Measurements from ENCODE around the gene GNPDA1. TPM values are rescaled to one million over a fixed set of nuclear protein-coding genes. Genes with fewer than 3 reads are reported as not detected.
"Not testable (repeated sequence)": the region's sequence is repeated elsewhere in the genome, so short reads cannot be mapped to it uniquely, and the experiment has no call there.

Gene GNPDA1
- total and polyA plus RNA-seq, 2 of the 8 experiments (the other 6 are each of a cell fraction or from before 2014, with no cell fraction given), result 33.0 to 94.3 TPM

- H3K14ac ChIP-seq (ENCODE audit: insufficient read length); H3K23ac ChIP-seq (ENCODE audit: insufficient read length); H4K8ac ChIP-seq (ENCODE audit: extremely low read depth, insufficient read depth, low read length); H4K5ac ChIP-seq (ENCODE audit: insufficient read length, low read depth, low read length); H2BK15ac ChIP-seq (ENCODE audit: low read length); H2BK20ac ChIP-seq (ENCODE audit: low read length); H3K27me3 ChIP-seq (replicated peaks in 1 of 4; ENCODE audit: control insufficient read depth in 3 of 4, extremely low read depth in 1 of 4, insufficient read depth in 3 of 4, low read length in 3 of 4); FAIRE-seq; H3K9ac ChIP-seq (replicated peaks in 1 of 4; ENCODE audit: extremely low read depth in 1 of 4, low read depth in 3 of 4, low read length in 3 of 4); DNase-seq (ENCODE audit: low read depth in 1 of 2, low spot score in 2 of 2); POLR2A ChIA-PET (ENCODE audit: partially characterized antibody); H3K4me1 ChIP-seq (replicated peaks in 1 of 4; ENCODE audit: control insufficient read depth in 3 of 4, insufficient read depth in 4 of 4, low read length in 3 of 4); H3K4ac ChIP-seq (replicated peaks; ENCODE audit: insufficient read length, low read depth, low read length); H3K56ac ChIP-seq (replicated peaks; ENCODE audit: insufficient read length, low read depth, low read length); H3K27ac ChIP-seq (ENCODE audit: low read depth, low read length); H3K4me3 ChIP-seq (ENCODE audit: extremely low read depth in 1 of 4, insufficient read depth in 2 of 4, low read depth in 3 of 4, low read length in 4 of 4); H3K4me2 ChIP-seq (ENCODE audit: insufficient read depth in 1 of 2, low read depth in 2 of 2, low read length in 2 of 2); H3K79me2 ChIP-seq (ENCODE audit: control insufficient read depth in 1 of 2, insufficient read depth in 2 of 2, low read length in 2 of 2); H4K20me1 ChIP-seq (replicated peaks in 1 of 2; ENCODE audit: control insufficient read depth in 1 of 2, insufficient read depth in 2 of 2, low read length in 2 of 2); H3K9me3 ChIP-seq (ENCODE audit: insufficient read depth in 2 of 2, low read depth in 1 of 2, low read length in 1 of 2); H3K36me3 ChIP-seq (ENCODE audit: control insufficient read depth in 2 of 4, insufficient read depth in 4 of 4, low read length in 3 of 4); H2BK12ac ChIP-seq (ENCODE audit: low read depth, low read length); H2BK5ac ChIP-seq (ENCODE audit: low read depth, low read length); H2AK5ac ChIP-seq (ENCODE audit: low read depth, low read length); H4K91ac ChIP-seq (replicated peaks; ENCODE audit: insufficient read length, low read length); H3K23me2 ChIP-seq (ENCODE audit: low read depth, low read length); H3K79me1 ChIP-seq (ENCODE audit: low read depth, low read length); H2AFZ ChIP-seq (ENCODE audit: low read length); H2BK120ac ChIP-seq (replicated peaks; ENCODE audit: low read depth, low read length); H3K18ac ChIP-seq (ENCODE audit: extremely low read depth, low read length): not testable (repeated sequence)
- CTCF ChIA-PET (ENCODE audit: partially characterized antibody), result interaction anchor here (0.7 kb wide), 1 partner anchor 346 kb away, joined by 3 read pairs; no protein-coding TSS in a partner anchor
- 87% methylated on average over 3 of the region's 3 CpGs; no CpG with 5 or more reads in 1 of the 2 experiments for WGBS, 2 experiments (ENCODE audit: extremely low coverage in 1 of 2, insufficient coverage in 1 of 2, insufficient read length in 1 of 2, insufficient replicate concordance in 2 of 2, low coverage in 1 of 2, low lambda C conversion rate in 2 of 2, missing lambda C conversion rate in 1 of 2)
Measured at GRCh38 chr5:142037599-142037998, 24.8 kb upstream of the GNPDA1 start.

Data from H1 (cell line).